DND-41 (cell line): Measurements from ENCODE around the gene SSR3.
"Not testable (repeated sequence)": the region's sequence is repeated elsewhere in the genome, so short reads cannot be mapped to it uniquely, and the experiment has no call there.

ENCODE experiments used
- ATAC-seq: fragments of 200-7000 bp; cut with Tn5 transposase; 3 replicates; pipeline ENCODE4 v1.9.1; 2021; ENCODE audit warnings: low read depth; ENCODE audit not compliant: insufficient read depth
- DNase-seq: peaks from one replicate; pipeline ENCODE4 v3.0.0-alpha.2; 2020
- H2AFZ ChIP-seq: 2 replicates; pipeline ENCODE4 v1.6.0; 2012; ENCODE audit warnings: low read depth, low read length
- H3K27ac ChIP-seq: 2 replicates; pipeline ENCODE4 v1.5.1; 2012; ENCODE audit warnings: low read length, inconsistent platforms
- H3K27me3 ChIP-seq: fragments of 200-600 bp; sonication (generic); 2 replicates; pipeline ENCODE4 v1.6.0; 2012; ENCODE audit warnings: low read length, mild to moderate bottlenecking, inconsistent platforms; ENCODE audit not compliant: insufficient read depth, poor library complexity
- H3K36me3 ChIP-seq: 2 replicates; pipeline ENCODE4 v1.5.1; 2012; ENCODE audit warnings: low read length, inconsistent platforms; ENCODE audit not compliant: insufficient read depth
- H3K4me1 ChIP-seq: 2 replicates; pipeline ENCODE4 v1.5.1; 2012; ENCODE audit warnings: mild to moderate bottlenecking, low read length; ENCODE audit not compliant: insufficient read depth
- H3K4me2 ChIP-seq: 2 replicates; pipeline ENCODE4 v1.6.0; 2012; ENCODE audit warnings: mild to moderate bottlenecking, moderate library complexity, low read length, inconsistent platforms; ENCODE audit not compliant: insufficient read depth
- H3K4me3 ChIP-seq, 2 experiments: fragments of 200-600 bp in 1 of 2; shearing (Covaris generic) in 1 of 2; 2 replicates each; pipeline ENCODE4 v1.5.1; 2012 to 2016; ENCODE audit warnings: inconsistent platforms in 2 of 2, low read length in 2 of 2, mild to moderate bottlenecking in 2 of 2, low read depth in 1 of 2, moderate library complexity in 1 of 2
- H3K79me2 ChIP-seq: 2 replicates; pipeline ENCODE4 v1.6.0; 2012; ENCODE audit warnings: low read length, inconsistent platforms; ENCODE audit not compliant: insufficient read depth
- H3K9ac ChIP-seq: 2 replicates; pipeline ENCODE4 v1.6.0; 2012; ENCODE audit warnings: low read depth, mild to moderate bottlenecking, inconsistent platforms, low read length, moderate library complexity
- H3K9me3 ChIP-seq: 2 replicates; pipeline ENCODE4 v1.5.1; 2012; ENCODE audit warnings: low read length, moderate library complexity, mild to moderate bottlenecking, inconsistent platforms; ENCODE audit not compliant: insufficient read depth, severe bottlenecking
- H4K20me1 ChIP-seq: 2 replicates; pipeline ENCODE4 v1.6.0; 2012; ENCODE audit warnings: low read length; ENCODE audit not compliant: insufficient read depth
- EZH2 ChIP-seq: IDR thresholded peaks from 3 replicates; pipeline ENCODE4 v1.6.1; 2012; ENCODE audit warnings: borderline replicate concordance, low read depth, mild to moderate bottlenecking, moderate library complexity, low read length, inconsistent platforms; ENCODE audit not compliant: severe bottlenecking
- TF ChIP-seq, protein P1 (sequence below): IDR thresholded peaks from 2 replicates; pipeline ENCODE4 v1.5.1; 2012; ENCODE audit warnings: borderline replicate concordance, low read length, moderate library complexity, mild to moderate bottlenecking; ENCODE audit not compliant: poor library complexity, severe bottlenecking; ENCODE audit errors: extremely low read depth

SSR3 gene

DNA sequence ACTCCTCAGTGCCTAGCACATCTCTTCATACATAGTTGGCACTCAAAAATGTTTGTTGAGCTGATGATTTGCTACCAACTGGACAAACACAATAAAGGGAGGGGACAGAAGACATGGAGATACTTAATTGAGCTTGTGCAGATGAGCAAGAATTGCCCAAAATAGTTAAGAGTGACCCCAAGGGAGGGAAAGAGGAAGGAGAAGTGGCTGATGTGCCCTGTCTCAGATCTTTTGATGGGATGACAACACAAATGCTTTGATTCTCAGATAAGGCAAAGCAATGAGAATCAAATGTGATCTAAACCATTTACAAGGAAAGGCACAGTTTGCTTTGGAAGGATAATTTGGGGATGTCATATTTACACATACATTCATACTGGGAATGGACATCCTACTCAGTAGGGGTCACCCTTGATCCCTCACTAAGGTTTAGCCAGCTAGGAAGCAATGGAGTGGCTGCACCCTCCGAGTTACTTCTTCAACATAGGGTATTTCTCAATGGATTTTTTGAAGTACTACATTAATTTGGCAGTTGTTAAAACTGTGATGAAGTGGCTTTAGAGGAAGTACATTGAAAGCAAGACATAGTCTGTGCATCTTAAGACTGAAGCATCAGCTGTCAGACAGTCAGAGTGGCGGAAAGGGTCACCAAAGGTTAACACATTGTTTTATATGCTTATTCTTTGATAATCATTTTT, 21.9 kb upstream of the SSR3 start:
- no peaks in the 10 kb centered on the region for H3K36me3 ChIP-seq
- no peak overlapping the region for H3K4me2 ChIP-seq
- DNase-seq (no peak), ATAC-seq (no peak)
- H3K9ac ChIP-seq: no peak overlapping the region
- no peaks in the 10 kb centered on the region for H3K9me3 ChIP-seq
- peaks cover 9% of the 10 kb centered on the region for H3K27me3 ChIP-seq
- H3K27ac ChIP-seq: no peak overlapping the region
- H3K4me1 ChIP-seq: no peaks in the 10 kb centered on the region
- no peak overlapping the region for H2AFZ ChIP-seq
- no peaks in the 10 kb centered on the region for H4K20me1 ChIP-seq
- TF ChIP-seq, protein P1, sequence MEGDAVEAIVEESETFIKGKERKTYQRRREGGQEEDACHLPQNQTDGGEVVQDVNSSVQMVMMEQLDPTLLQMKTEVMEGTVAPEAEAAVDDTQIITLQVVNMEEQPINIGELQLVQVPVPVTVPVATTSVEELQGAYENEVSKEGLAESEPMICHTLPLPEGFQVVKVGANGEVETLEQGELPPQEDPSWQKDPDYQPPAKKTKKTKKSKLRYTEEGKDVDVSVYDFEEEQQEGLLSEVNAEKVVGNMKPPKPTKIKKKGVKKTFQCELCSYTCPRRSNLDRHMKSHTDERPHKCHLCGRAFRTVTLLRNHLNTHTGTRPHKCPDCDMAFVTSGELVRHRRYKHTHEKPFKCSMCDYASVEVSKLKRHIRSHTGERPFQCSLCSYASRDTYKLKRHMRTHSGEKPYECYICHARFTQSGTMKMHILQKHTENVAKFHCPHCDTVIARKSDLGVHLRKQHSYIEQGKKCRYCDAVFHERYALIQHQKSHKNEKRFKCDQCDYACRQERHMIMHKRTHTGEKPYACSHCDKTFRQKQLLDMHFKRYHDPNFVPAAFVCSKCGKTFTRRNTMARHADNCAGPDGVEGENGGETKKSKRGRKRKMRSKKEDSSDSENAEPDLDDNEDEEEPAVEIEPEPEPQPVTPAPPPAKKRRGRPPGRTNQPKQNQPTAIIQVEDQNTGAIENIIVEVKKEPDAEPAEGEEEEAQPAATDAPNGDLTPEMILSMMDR: no peak
- no peak for TF ChIP-seq EZH2
- H3K79me2 ChIP-seq: no peaks in the 10 kb centered on the region
- no peak overlapping the region for H3K4me3 ChIP-seq

DNA sequence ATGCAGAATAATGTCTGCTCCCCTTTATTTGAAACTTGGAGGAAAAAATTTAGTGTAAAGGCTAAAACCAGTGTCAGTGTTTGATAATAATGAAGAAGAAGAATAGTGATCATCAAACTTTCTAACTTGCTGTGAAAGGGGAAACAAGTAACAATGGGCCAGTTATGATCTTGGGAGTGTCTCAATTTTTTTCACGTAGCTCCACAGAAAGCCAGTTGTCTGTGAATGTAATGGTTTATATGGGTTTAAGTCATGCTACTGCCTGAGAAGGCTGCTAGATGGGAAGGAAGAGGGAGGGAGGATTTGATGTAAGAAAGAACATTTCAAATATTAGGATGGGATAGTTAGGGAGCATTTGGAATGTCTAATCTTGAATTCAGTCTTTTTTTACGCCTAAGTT, 21.1 kb upstream of the SSR3 start:
- H3K27me3 ChIP-seq: peaks cover 15% of the 10 kb centered on the region
- no peak overlapping the region for H3K9ac ChIP-seq
- no peak overlapping the region for H3K27ac ChIP-seq
- no peaks in the 10 kb centered on the region for H4K20me1 ChIP-seq
- H3K4me2 ChIP-seq: no peak overlapping the region
- TF ChIP-seq, protein P1: no peak
- TF ChIP-seq EZH2: no peak
- no peaks in the 10 kb centered on the region for H3K4me1 ChIP-seq
- no peaks in the 10 kb centered on the region for H3K36me3 ChIP-seq
- DNase-seq (no peak), ATAC-seq (no peak)
- no peaks in the 10 kb centered on the region for H3K79me2 ChIP-seq
- no peak overlapping the region for H2AFZ ChIP-seq
- no peaks in the 10 kb centered on the region for H3K9me3 ChIP-seq
- H3K4me3 ChIP-seq: no peak overlapping the region

DNA sequence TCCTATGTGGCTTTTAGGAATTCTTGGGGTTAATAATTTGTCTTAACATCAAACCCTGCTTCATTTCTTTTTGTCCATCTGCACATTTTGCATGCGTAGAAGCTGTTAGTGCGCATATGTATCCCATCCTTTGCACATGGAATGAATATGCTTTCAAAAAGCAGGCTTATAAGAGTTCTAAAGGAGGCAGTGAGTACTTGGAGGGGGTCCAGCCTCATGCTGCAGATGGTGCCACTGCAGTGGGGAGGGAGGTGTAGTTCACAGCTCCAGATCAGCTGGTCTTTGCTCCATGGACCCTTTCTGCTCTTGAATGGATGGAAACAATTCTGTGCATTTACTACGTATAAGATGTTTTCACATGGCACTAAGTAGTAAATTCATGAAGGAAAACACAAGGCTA, 20.7 kb upstream of the SSR3 start:
- no peaks in the 10 kb centered on the region for H4K20me1 ChIP-seq
- ATAC-seq: no peak
- no peak for TF ChIP-seq EZH2
- TF ChIP-seq, protein P1: no peak
- no peak overlapping the region for H3K4me2 ChIP-seq
- H3K27me3 ChIP-seq: peaks cover 19% of the 10 kb centered on the region
- no peak overlapping the region for H2AFZ ChIP-seq
- no peak overlapping the region for H3K27ac ChIP-seq
- no peaks in the 10 kb centered on the region for H3K79me2 ChIP-seq
- no peaks in the 10 kb centered on the region for H3K9me3 ChIP-seq
- no peaks in the 10 kb centered on the region for H3K36me3 ChIP-seq
- no peak overlapping the region for H3K4me3 ChIP-seq
- no peak overlapping the region for H3K9ac ChIP-seq
- DNase-seq: no peak
- no peaks in the 10 kb centered on the region for H3K4me1 ChIP-seq

DNA sequence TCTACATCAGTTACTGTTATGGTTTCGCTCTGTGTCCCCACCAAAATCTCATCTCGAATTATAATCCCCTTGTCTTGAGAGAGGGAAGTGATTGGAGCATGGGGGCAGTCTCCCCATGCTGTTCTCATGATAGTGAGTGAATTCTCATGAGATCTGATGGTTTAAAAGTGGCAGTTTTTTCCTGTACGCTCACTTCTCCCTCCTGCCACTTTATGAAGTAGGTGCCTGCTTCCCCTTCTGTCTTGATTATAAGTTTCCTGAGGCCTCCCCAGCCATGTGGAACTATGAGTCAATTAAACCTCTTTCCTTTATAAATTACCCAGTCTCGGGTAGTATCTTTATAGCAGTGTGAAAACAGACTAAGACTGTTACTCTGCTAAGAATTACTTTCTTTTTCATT, 15.0 kb upstream of the SSR3 start:
- not testable (repeated sequence) for H3K4me1 ChIP-seq, H3K27ac ChIP-seq, H3K36me3 ChIP-seq, H3K4me2 ChIP-seq, ATAC-seq, H3K79me2 ChIP-seq, H3K9me3 ChIP-seq, DNase-seq, H2AFZ ChIP-seq, H3K4me3 ChIP-seq, H3K9ac ChIP-seq, H4K20me1 ChIP-seq
- peaks cover 13% of the 10 kb centered on the region for H3K27me3 ChIP-seq

DNA sequence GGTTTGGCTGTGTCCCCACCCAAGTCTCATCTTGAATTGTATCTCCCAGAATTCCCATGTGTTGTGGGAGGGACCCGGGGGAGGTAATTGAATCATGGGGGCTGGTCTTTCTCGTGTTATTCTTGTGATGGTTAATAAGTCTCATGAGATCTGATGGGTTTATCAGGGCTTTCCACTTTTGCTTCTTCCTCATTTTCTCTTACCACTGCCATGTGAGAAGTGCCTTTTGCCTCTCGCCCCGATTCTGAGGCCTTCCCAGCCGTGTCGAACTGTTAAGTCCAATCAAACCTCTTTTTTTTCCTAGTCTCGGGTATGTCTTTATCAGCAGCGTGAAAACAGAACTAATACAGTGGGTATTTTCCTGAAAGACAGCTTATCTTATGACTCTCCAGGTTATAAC, 14.1 kb upstream of the SSR3 start:
- H4K20me1 ChIP-seq, DNase-seq, H2AFZ ChIP-seq, H3K4me3 ChIP-seq, H3K79me2 ChIP-seq, H3K27ac ChIP-seq, H3K36me3 ChIP-seq, H3K9me3 ChIP-seq, H3K4me2 ChIP-seq, H3K9ac ChIP-seq, H3K4me1 ChIP-seq, ATAC-seq: not testable (repeated sequence)
- peaks cover 18% of the 10 kb centered on the region for H3K27me3 ChIP-seq
